ENCODE measurements around the gene EPHB1.
A peak's percentile ranks its signal among the peaks of the same experiment; 100 is the strongest.

Gene EPHB1

GRCh38 chr3:134879990-134880389 is 84.9 kb downstream of the EPHB1 start:
- no peak for DNase-seq (ENCODE audit: insufficient read length, low spot score)

GRCh38 chr3:134880431-134880830 is 85.4 kb downstream of the EPHB1 start:
- DNase-seq (ENCODE audit: insufficient read length, low spot score): no peak
- no peak for FAIRE-seq
- no peak for TF ChIP-seq POLR2AphosphoS5 (IDR thresholded peaks at IDR 0.05; ENCODE audit: low read depth, low read length)
- TF ChIP-seq PAX5 (IDR thresholded peaks at IDR 0.05; ENCODE audit: insufficient read depth, low read length, severe bottlenecking): no peak
- no peak for TF ChIP-seq POU2F2 (IDR thresholded peaks at IDR 0.05; ENCODE audit: low read depth, low read length)
- TF ChIP-seq SPI1 (IDR thresholded peaks at IDR 0.05; ENCODE audit: low read depth, low read length): no peak
- no peak for TF ChIP-seq POLR2A (IDR thresholded peaks at IDR 0.05; ENCODE audit: low read depth, low read length)

More at GRCh38 chr3:134879990-134880389, 84.9 kb downstream of the EPHB1 start:
- no peak for FAIRE-seq
- TF ChIP-seq PAX5 (IDR thresholded peaks at IDR 0.05; ENCODE audit: insufficient read depth, low read length, severe bottlenecking) (no peak), POU2F2 (IDR thresholded peaks at IDR 0.05; ENCODE audit: low read depth, low read length) (no peak), TAF1 (IDR thresholded peaks at IDR 0.05; ENCODE audit: low read depth, low read length) (no peak), POLR2AphosphoS5 (IDR thresholded peaks at IDR 0.05; ENCODE audit: low read depth, low read length) (no peak), SPI1 (IDR thresholded peaks at IDR 0.05; ENCODE audit: low read depth, low read length) (no peak)

- DNase-seq (ENCODE audit: insufficient read length, low spot score): no peak
- TF ChIP-seq POLR2AphosphoS5 (IDR thresholded peaks at IDR 0.05; ENCODE audit: low read depth, low read length): no peak
- TF ChIP-seq PAX5 (IDR thresholded peaks at IDR 0.05; ENCODE audit: insufficient read depth, low read length, severe bottlenecking): no peak
- TF ChIP-seq TAF1 (IDR thresholded peaks at IDR 0.05; ENCODE audit: low read depth, low read length): no peak
- TF ChIP-seq POU2F2 (IDR thresholded peaks at IDR 0.05; ENCODE audit: low read depth, low read length): no peak
- no peak for TF ChIP-seq SPI1 (IDR thresholded peaks at IDR 0.05; ENCODE audit: low read depth, low read length)
- no peak for TF ChIP-seq POLR2A (IDR thresholded peaks at IDR 0.05; ENCODE audit: low read depth, low read length)
- no peak for FAIRE-seq
Observed at GRCh38 chr3:134881305-134881704, 86.2 kb downstream of the EPHB1 start.

GRCh38 chr3:134883697-134884385 is 88.8 kb downstream of the EPHB1 start:
- no peak for DNase-seq (ENCODE audit: insufficient read length, low spot score)
- TF ChIP-seq POLR2AphosphoS5 (IDR thresholded peaks at IDR 0.05; ENCODE audit: low read depth, low read length): no peak
- no peak for TF ChIP-seq TAF1 (IDR thresholded peaks at IDR 0.05; ENCODE audit: low read depth, low read length)
- TF ChIP-seq POU2F2 (IDR thresholded peaks at IDR 0.05; ENCODE audit: low read depth, low read length): no peak
- TF ChIP-seq SPI1 (IDR thresholded peaks at IDR 0.05; ENCODE audit: low read depth, low read length): no peak
- TF ChIP-seq PAX5 (IDR thresholded peaks at IDR 0.05; ENCODE audit: insufficient read depth, low read length, severe bottlenecking): no peak
- TF ChIP-seq POLR2A (IDR thresholded peaks at IDR 0.05; ENCODE audit: low read depth, low read length): no peak
- FAIRE-seq: no peak

- no peak for TF ChIP-seq POU2F2 (IDR thresholded peaks at IDR 0.05; ENCODE audit: low read depth, low read length)
- no peak for TF ChIP-seq POLR2A (IDR thresholded peaks at IDR 0.05; ENCODE audit: low read depth, low read length)
- TF ChIP-seq PAX5 (IDR thresholded peaks at IDR 0.05; ENCODE audit: insufficient read depth, low read length, severe bottlenecking): no peak
- TF ChIP-seq POLR2AphosphoS5 (IDR thresholded peaks at IDR 0.05; ENCODE audit: low read depth, low read length): no peak
- TF ChIP-seq SPI1 (IDR thresholded peaks at IDR 0.05; ENCODE audit: low read depth, low read length): no peak
- no peak for TF ChIP-seq TAF1 (IDR thresholded peaks at IDR 0.05; ENCODE audit: low read depth, low read length)
- DNase-seq (ENCODE audit: insufficient read length, low spot score): peak; percentile 32
- peak; percentile 85 for FAIRE-seq
Observed at GRCh38 chr3:134885877-134886621, 91.0 kb downstream of the EPHB1 start.

GRCh38 chr3:134886991-134887390 is 91.9 kb downstream of the EPHB1 start:
- DNase-seq (ENCODE audit: insufficient read length, low spot score): no peak
- FAIRE-seq: no peak
- TF ChIP-seq POLR2AphosphoS5 (IDR thresholded peaks at IDR 0.05; ENCODE audit: low read depth, low read length) (no peak), TAF1 (IDR thresholded peaks at IDR 0.05; ENCODE audit: low read depth, low read length) (no peak), PAX5 (IDR thresholded peaks at IDR 0.05; ENCODE audit: insufficient read depth, low read length, severe bottlenecking) (no peak), SPI1 (IDR thresholded peaks at IDR 0.05; ENCODE audit: low read depth, low read length) (no peak), POLR2A (IDR thresholded peaks at IDR 0.05; ENCODE audit: low read depth, low read length) (no peak), POU2F2 (IDR thresholded peaks at IDR 0.05; ENCODE audit: low read depth, low read length) (no peak)

- no peak for DNase-seq (ENCODE audit: insufficient read length, low spot score)
- FAIRE-seq: no peak
Observed at GRCh38 chr3:134887536-134887935, 92.5 kb downstream of the EPHB1 start.

GRCh38 chr3:134892326-134892725 is 97.3 kb downstream of the EPHB1 start:
- TF ChIP-seq POU2F2 (IDR thresholded peaks at IDR 0.05; ENCODE audit: low read depth, low read length) (no peak), SPI1 (IDR thresholded peaks at IDR 0.05; ENCODE audit: low read depth, low read length) (no peak), PAX5 (IDR thresholded peaks at IDR 0.05; ENCODE audit: insufficient read depth, low read length, severe bottlenecking) (no peak), POLR2AphosphoS5 (IDR thresholded peaks at IDR 0.05; ENCODE audit: low read depth, low read length) (no peak), POLR2A (IDR thresholded peaks at IDR 0.05; ENCODE audit: low read depth, low read length) (no peak), TAF1 (IDR thresholded peaks at IDR 0.05; ENCODE audit: low read depth, low read length) (no peak)
- FAIRE-seq: no peak
- no peak for DNase-seq (ENCODE audit: insufficient read length, low spot score)

More at GRCh38 chr3:134887536-134887935, 92.5 kb downstream of the EPHB1 start:
- no peak for TF ChIP-seq POLR2AphosphoS5 (IDR thresholded peaks at IDR 0.05; ENCODE audit: low read depth, low read length)
- TF ChIP-seq PAX5 (IDR thresholded peaks at IDR 0.05; ENCODE audit: insufficient read depth, low read length, severe bottlenecking): no peak
- no peak for TF ChIP-seq SPI1 (IDR thresholded peaks at IDR 0.05; ENCODE audit: low read depth, low read length)
- TF ChIP-seq TAF1 (IDR thresholded peaks at IDR 0.05; ENCODE audit: low read depth, low read length): no peak
- TF ChIP-seq POU2F2 (IDR thresholded peaks at IDR 0.05; ENCODE audit: low read depth, low read length): no peak
- no peak for TF ChIP-seq POLR2A (IDR thresholded peaks at IDR 0.05; ENCODE audit: low read depth, low read length)

- FAIRE-seq (no peak), DNase-seq (ENCODE audit: insufficient read length, low spot score) (no peak)
- TF ChIP-seq TAF1 (IDR thresholded peaks at IDR 0.05; ENCODE audit: low read depth, low read length) (no peak), SPI1 (IDR thresholded peaks at IDR 0.05; ENCODE audit: low read depth, low read length) (no peak), POU2F2 (IDR thresholded peaks at IDR 0.05; ENCODE audit: low read depth, low read length) (no peak), POLR2AphosphoS5 (IDR thresholded peaks at IDR 0.05; ENCODE audit: low read depth, low read length) (no peak), PAX5 (IDR thresholded peaks at IDR 0.05; ENCODE audit: insufficient read depth, low read length, severe bottlenecking) (no peak), POLR2A (IDR thresholded peaks at IDR 0.05; ENCODE audit: low read depth, low read length) (no peak)
Observed at GRCh38 chr3:134892761-134893160, 97.7 kb downstream of the EPHB1 start.

All from GM12891 (cell line).